ENCODE data around the gene TMEM131. TPM values are rescaled to one million over a fixed set of nuclear protein-coding genes. Genes with fewer than 3 reads are reported as not detected.

Gene TMEM131
- total and polyA plus RNA-seq, 2 of the 8 experiments (the other 6 are each of a cell fraction or from before 2014, with no cell fraction given) = 9.7 to 22.9 TPM

- TF ChIP-seq CHD7 (IDR thresholded peaks at IDR 0.05; ENCODE audit: insufficient replicate concordance, low read length) = no peak
- TF ChIP-seq POLR2AphosphoS5 (IDR thresholded peaks at IDR 0.05; ENCODE audit: low read depth, low read length) = no peak
- no peak for TF ChIP-seq SP4 (IDR thresholded peaks at IDR 0.05; ENCODE audit: low read length)
- no peak for TF ChIP-seq RBBP5 (IDR thresholded peaks at IDR 0.05; ENCODE audit: borderline replicate concordance, low read depth, low read length)
- TF ChIP-seq ASH2L (IDR thresholded peaks at IDR 0.05; ENCODE audit: low read length) = no peak
- TF ChIP-seq SIRT6 (IDR thresholded peaks at IDR 0.05; ENCODE audit: low read length) = no peak
- no peak for TF ChIP-seq POU5F1 (IDR thresholded peaks at IDR 0.05; ENCODE audit: low read depth, low read length)
- TF ChIP-seq SRF (IDR thresholded peaks at IDR 0.05; ENCODE audit: low read depth, low read length) = no peak
- no peak for TF ChIP-seq MAX (IDR thresholded peaks at IDR 0.05)
- TF ChIP-seq GABPA (IDR thresholded peaks at IDR 0.05; ENCODE audit: borderline replicate concordance, insufficient read depth, low read length) = no peak
Measured at GRCh38 chr2:97861177-97861576, 134.6 kb downstream of the TMEM131 start (continued).

Measured in H1 (cell line).